ENCODE data around the gene SNX9. TPM values are rescaled to one million over a fixed set of nuclear protein-coding genes. Genes with fewer than 3 reads are reported as not detected.
A peak's percentile ranks its signal among the peaks of the same experiment; 100 is the strongest.

SNX9 gene
- total RNA-seq, 1 experiment from 2014 or later = 31.3 TPM

DNA sequence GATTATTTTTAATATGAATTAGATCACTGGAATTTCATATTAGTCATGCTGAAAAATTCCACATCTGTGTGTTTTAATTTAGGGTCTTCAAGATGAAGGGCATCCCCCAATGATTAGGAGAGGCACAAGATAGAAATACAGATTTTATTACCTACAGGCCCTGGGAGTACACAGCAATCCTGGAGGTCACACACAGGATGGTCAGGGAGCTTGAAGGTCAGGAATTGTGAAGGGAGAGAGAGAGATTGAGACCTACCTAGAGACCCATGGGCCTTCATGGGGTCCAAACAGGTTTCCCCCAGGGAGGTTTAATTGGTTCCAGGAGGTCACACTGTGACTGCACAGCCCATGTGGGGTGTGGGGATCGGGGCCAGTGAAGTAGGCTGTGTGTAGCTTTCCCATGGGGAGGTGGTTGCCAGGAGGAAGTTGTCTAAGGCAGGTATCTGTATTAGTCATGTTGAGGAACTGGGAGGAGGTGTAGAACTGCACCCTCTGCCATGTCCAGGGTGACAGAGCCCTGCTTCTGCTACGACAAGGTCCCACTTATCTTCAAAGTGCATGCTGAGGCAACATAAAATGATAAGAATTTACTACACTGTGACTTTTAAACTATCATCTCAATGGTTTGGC is 18.3 kb downstream of the SNX9 start:
- Histone ChIP-seq H2AK5ac (ENCODE audit: insufficient read length, low read length) (no peak overlapping the region), H2BK5ac (ENCODE audit: insufficient read length, low read length) (no peak overlapping the region), H3K4ac (ENCODE audit: low read depth, low read length) (no peak overlapping the region), H3T11ph (ENCODE audit: low read length) (no peak overlapping the region), H3K9me3 (ENCODE audit: control insufficient read depth, low read depth, low read length) (no peaks in the 10 kb centered on the region), H4K91ac (ENCODE audit: insufficient read length, low read depth, low read length) (no peak overlapping the region), H3K4me1 (ENCODE audit: insufficient read depth, low read length) (peaks cover 11% of the 10 kb centered on the region; the same call in 1 of the 2 replicates), H3K18ac (ENCODE audit: insufficient read length, low read depth, low read length) (no peak overlapping the region), H3K14ac (ENCODE audit: insufficient read depth, low read length) (no peak overlapping the region), H3K27me3 (ENCODE audit: insufficient read depth, low read length) (no peaks in the 10 kb centered on the region), H3K79me2 (ENCODE audit: insufficient read depth, low read length) (peaks cover 31% of the 10 kb centered on the region; the same call in 1 of the 2 replicates), H4K20me1 (ENCODE audit: control insufficient read depth, insufficient read depth, insufficient read length) (no peaks in the 10 kb centered on the region), H4K8ac (replicated peaks; ENCODE audit: insufficient read length, low read depth, low read length) (no peak overlapping the region), H2BK15ac (ENCODE audit: low read depth, low read length) (no peak overlapping the region), H2BK12ac (ENCODE audit: insufficient read length, low read depth, low read length) (no peak overlapping the region), H3K27ac (ENCODE audit: insufficient read length, low read depth, low read length) (no peak overlapping the region), H3K23me2 (ENCODE audit: insufficient read length, low read depth, low read length, poor library complexity, severe bottlenecking) (no peaks in the 10 kb centered on the region), H3K23ac (ENCODE audit: insufficient read length, low read depth, low read length) (no peak overlapping the region), H3K9ac (ENCODE audit: extremely low read depth, insufficient read length, low read length) (no peak overlapping the region), H4K5ac (ENCODE audit: insufficient read length, low read depth, low read length) (no peak overlapping the region), H2BK120ac (ENCODE audit: low read depth, low read length, poor library complexity, severe bottlenecking) (no peak overlapping the region), H2BK20ac (ENCODE audit: low read depth, low read length, poor library complexity, severe bottlenecking) (no peak overlapping the region), H3K79me1 (ENCODE audit: insufficient read depth, low read depth, low read length, poor library complexity, severe bottlenecking) (no peaks in the 10 kb centered on the region), H3K4me2 (ENCODE audit: insufficient read depth, insufficient read length, low read length) (no peak overlapping the region), H3K56ac (ENCODE audit: insufficient read length, low read depth, low read length) (no peak overlapping the region), H2AFZ (ENCODE audit: low read length) (no peak overlapping the region)
- Mint-ChIP-seq H3K9me3 (no peaks in the 10 kb centered on the region), H3K27me3 (ENCODE audit: low read depth) (no peaks in the 10 kb centered on the region), H3K36me3 (ENCODE audit: insufficient read depth in 1 of 3, low read depth in 3 of 3) (no peaks in the 10 kb centered on the region), H3K27ac (peak overlapping the region in 2 of 3 experiments; percentile 9 to 84; a peak in 2 of 7 replicates), H3K4me3 (no peak overlapping the region), H3K4me1 (peaks cover 59 to 73% of the 10 kb centered on the region in 2 experiments)
- TF ChIP-seq CTCF (conservative IDR thresholded peaks at IDR 0.05) = no peak
- DNase-seq = no peak
- WGBS (ENCODE audit: extremely low coverage, insufficient read length, low lambda C conversion rate) = no CpG with 5 or more reads among the region's 2 CpGs

Data from H9 (cell line).